GM18499 (cell line): ENCODE data around the gene NFATC1.

Experiments used
- ATAC-seq: cut with Tn5 transposase; IDR thresholded peaks from one replicate; pipeline ENCODE4 v1.9.1; 2021; ENCODE audit warnings: moderate number of reproducible peaks; ENCODE audit not compliant: insufficient read depth, unreplicated experiment

NFATC1 gene

DNA sequence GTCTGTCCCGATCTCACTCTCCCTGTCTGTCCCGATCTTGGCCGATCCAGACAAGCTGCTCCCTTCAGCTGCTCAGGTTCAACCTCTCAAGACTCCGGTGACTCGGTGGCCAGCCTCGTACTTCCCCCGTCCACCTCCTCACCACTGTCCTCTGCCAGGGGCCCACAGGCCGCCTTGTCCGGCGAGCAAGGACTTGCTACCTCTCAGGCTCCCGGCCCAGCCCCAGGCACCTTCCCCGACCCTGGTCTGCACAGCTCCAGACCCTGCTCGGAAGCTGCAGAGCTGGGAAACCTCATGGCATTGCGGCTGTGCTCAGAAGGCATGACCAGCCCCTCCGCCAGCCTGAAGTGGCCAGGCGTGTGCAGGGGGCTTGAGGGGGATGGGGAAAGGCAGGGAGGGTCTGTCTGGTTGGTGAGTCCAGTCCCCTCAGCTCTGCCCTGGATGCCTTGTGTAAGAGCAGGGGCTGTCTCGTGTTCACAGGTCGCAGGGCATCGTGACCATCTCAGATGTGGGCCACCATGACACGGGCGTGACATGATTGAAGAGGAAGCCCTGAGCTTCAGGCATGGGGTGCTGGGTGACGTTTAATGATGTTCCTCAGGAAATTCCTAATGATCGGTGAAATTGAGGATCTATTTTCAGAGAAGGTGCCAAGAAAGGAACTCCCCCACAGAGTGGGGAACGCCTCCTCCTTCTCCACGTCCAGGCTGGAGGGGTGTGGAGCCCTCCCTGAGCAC lies 162.6 kb downstream of the NFATC1 start:
- no peak for ATAC-seq

DNA sequence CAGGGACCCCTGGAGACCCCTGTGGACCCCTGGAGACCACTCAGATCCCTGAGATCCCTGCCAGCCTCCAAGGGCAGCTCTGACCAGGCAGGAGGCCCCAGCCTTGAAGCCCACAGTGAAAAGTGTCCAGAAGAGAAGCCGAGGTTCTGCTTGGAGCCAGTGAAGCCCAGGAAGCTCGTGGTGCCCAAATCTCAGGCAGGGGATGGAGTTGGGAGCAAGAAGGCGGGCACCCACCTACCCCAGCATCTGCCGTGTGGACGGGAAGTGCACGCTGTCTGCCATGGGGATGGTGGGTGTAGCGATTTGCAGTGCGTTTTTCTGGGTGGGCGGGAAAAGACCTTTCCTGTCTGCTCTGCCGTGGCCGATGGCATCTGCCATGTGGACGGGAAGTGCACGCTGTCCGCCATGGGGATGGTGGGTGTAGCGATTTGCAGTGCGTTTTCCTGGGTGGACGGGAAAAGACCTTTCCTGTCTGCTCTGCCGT lies 163.2 kb downstream of the NFATC1 start:
- no peak for ATAC-seq

DNA sequence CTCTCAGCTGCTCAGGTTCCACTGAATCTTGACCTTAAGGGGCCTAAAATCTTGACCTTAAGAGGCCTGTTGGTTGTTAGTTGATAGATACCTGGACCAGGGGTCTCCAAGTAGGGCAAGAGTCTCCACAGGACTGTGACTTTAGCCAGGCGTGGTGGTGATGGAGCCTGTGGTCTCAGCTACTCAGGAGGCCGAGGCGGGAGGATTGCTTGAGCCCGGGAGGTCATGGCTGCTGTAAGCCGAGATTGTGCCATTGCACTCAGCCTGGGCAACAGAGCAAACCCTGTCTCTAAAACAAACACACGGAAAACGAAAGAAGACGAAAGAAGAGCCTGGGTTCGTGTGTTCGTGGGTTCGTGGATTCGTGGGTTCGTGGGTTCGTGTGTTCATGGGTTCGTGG lies 163.7 kb downstream of the NFATC1 start:
- no peak for ATAC-seq

GRCh38 chr18:79560042-79560860 lies 164.5 kb downstream of the NFATC1 start:
- no peak for ATAC-seq

GRCh38 chr18:79560861-79561210 lies 165.1 kb downstream of the NFATC1 start:
- ATAC-seq, result no peak

DNA sequence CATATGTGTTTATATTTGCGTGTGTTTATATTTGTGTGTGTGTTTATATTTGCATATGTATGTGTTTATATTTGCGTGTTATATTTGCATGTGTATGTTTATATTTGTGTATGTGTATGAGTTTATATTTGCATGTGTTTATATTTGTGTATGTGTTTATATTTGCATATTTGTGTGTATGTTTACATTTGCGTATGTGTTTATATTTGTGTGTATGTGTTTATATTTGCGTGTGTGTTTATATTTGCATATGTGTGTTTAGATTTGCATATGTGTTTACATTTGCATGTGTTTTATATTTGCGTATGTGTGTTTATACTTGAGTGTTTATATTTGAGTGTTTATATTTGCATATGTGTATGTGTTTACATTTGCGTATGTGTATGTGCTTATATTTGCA lies 168.2 kb downstream of the NFATC1 start:
- no peak for ATAC-seq

GRCh38 chr18:79564441-79564840 lies 168.7 kb downstream of the NFATC1 start:
- no peak for ATAC-seq

DNA sequence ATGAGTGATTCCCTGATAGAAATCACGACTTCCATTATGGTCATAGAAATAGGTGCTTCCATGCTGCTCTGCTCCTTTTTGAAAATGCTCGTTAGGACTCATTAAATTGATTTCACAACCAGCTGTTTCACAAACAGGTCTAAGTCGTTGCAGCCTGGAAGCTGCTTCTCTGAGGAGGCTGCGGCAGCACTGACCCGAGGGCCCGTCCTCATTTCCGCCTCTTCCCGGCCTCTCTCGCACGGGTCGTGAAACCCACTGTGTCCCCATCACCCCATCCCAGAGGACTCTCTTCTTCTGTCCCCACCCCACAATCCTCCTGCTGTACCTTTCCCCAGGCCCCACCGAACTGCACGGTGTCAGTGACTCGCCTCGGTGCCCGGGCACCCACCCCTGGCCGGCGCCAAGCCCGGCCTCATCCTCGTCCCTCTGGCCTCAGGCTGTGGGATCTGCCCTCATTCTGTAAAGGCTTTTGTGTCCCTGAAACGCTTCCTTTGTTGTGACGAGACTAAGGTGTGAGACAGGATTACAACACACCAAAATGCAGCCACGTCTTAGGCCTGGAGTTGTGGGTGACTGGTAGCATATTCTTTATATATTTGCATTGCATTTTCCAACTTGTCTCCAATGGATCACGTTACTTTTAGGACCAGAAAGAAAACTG lies 171.2 kb downstream of the NFATC1 start:
- no peak for ATAC-seq

DNA sequence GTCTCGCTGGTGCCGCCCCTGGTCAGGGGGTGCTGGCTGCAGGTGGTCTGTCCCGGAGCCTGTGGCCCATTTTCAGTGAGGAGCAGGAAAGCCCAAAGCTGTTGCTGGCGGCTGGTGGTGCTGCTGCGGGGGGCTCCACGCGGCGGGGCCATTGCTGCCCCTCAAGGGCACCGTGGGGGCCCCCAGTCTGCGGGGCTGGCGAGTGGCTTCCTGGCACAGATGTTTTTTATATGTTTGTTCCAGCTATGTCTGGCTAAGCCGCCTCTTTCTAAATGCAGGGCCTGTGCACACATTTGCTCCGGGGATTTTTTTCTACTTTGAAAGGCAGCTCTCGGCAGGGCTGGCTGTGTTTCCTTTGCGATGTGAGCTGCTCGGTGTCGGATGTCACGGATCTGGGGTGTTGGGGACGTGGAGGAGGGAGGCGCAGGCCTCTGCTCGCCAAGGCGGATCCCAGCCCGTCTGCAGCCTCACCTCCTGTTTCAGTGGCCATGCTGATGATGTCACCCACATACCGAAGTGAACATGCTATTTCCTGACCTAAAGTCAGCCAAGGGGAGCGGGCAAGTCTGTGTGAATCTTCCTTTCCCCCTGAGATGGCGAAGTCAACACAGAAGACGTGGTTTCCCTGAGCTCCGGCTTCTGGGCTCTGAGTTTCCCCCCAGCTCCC lies 171.9 kb downstream of the NFATC1 start:
- no peak for ATAC-seq

DNA sequence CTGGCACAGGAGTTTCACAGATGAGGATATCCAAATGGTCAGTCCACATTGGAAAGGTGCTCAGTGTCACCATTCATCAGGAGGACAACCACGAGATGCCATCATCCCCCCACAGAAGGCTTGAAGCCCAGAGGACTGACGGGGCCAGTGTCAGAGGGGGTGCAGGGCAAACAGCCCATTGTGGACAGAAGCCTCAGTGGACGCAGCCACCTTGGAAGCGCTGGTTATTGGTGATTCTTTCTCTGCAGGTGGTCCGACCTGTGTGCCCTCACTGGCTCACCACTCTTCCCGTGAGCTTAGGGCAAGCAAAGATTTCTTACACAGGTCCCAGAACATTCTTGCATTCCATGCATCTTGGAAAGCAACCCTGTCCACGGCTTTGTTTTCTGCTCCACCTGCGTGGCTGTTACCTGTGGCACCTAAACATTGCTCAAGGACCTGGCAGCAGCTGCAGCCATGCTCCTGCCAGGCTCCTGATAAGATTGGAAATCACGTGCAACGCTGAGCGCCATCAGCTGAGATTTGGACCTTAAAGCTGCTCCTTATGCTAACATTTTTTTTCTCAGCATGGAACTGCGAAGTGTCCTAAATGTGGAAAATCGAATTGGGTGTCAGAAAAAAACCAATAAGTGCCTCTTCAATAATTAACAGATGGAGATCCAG lies 172.9 kb downstream of the NFATC1 start:
- ATAC-seq, result no peak

DNA sequence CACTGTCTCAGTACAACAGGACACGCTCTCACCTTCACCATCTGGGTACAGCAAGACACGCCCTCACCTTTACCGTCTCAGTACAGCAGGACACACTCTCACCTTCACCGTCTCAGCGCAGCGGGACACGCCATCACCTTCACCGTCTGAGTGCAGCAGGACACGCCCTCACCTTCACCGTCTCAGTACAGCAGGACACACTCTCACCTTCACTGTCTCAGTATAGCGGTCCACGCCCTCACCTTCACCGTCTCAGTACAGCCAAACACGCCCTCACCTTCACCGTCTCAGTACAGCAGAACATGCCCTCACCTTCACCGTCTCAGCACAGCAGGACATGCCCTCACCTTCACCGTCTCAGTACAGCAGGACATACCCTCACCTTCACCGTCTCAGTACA lies 174.0 kb downstream of the NFATC1 start:
- ATAC-seq, result no peak

DNA sequence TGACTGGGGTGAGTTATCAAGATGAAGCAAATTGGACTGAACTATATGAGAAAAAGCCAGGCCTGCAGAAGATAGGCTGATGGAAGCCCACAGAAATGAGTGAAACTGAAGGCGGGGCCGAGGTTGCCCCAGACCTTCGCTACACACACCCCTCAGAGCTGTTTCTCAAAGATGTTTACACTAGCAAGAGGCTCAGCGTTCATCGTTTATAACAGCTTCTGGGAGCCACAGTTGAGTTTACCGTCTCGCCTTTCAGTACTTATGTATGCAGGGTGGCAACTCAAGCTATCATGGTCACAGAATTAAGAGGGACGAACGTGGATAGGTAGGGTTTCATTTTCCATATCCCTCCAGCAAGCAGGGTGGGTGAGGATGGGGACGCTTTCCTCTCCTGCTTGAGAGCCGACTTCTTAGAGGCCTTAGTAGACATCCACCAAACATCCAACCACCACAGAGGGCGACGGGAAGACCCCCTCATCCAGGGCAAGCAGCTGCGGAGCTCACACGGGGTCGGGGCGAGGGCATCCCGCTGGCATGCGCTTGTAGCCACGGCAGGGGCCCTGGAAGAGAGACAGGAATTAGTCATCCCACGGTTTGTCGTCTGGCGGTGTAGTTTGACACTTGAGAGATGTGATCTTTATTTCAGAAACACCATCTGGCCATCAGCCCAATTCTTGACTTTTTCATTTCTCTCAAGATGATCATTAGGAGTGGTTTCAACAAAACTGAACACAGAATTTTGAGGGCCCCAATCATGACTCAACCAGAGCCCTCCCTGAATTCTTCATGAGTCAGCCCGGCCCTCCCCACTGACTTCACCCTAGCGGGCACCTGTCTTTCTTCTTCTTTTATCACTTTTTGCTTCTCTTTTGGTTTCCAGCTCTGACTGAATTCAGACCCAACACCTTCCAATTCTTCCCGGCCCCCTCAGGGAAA lies 174.8 kb downstream of the NFATC1 start:
- no peak for ATAC-seq

DNA sequence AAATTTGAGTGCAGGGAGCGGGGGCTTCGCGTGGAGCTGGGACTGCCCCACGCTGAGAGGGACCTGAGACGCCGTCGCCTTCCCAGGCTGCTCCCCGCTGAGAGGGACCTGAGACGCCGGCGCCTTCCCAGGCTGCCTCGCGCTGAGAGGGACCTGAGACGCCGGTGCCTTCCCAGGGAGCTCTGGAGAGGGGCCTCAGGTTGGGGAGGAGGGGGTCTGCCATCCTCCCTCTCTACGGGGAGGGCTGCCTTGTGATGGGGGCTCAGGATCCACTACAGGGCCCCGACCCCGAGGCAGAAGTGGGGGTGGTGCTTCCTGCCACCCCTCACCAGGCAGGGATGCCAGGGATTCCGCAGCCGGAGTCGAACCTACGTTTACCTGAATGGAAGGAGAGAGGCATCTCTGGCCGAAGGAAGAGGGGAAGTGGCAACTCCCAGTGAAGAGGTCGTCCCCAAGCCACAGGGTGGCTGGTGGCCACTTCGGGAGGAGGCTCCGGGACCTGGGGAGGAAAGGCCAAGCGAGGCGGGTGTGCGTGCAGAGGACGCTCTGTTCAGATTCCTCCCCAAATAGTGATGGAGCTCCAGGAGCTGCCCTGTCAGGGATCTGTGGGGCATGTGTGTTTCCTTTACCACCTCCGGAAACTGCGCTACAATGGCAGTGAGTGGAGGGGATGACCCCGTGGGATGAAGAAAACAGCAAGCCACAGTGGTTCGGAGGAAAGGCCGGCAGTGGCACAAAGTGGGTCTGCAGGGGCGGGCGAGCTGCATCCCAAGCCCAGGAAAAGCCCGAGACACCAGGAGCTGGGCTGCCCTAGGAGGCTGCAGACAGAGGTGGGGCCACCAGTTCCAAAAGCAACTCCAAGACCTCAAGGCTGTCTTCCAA lies 175.7 kb downstream of the NFATC1 start:
- no peak for ATAC-seq

DNA sequence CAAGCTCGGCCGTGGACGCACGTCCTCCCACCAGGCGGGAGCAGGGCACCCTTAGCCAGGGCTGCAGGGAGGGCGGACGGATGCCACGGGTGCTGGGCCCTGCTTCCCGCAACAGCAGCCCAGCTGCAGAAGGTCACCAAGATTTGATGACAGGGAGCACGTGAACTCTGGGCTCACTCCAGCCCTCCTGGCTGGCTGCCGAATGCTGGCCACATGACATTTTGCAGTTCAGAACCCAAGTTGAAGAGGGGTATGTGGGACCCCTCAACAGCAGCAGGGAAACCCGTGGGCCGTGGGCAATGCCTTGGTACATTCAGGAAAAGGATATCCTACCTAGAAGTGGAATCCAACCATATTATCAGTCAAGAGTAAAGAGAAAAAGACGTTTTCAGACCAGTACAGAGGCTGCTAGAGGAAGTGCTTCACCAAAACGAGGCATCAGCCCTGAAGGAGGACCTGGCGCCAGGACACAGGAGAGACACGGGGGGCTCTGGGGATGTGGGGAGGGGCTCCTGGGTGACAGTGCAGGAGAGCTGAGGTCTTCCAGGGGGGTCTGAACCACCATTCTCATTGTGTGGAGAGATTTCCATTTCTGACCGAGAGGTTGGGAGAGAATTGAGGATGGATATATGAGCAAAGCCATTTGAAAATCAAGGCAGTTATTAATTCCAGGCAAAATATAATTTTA lies 176.5 kb downstream of the NFATC1 start:
- no peak for ATAC-seq

- no peak for ATAC-seq
Measured at GRCh38 chr18:79572848-79573451, 177.2 kb downstream of the NFATC1 start.

DNA sequence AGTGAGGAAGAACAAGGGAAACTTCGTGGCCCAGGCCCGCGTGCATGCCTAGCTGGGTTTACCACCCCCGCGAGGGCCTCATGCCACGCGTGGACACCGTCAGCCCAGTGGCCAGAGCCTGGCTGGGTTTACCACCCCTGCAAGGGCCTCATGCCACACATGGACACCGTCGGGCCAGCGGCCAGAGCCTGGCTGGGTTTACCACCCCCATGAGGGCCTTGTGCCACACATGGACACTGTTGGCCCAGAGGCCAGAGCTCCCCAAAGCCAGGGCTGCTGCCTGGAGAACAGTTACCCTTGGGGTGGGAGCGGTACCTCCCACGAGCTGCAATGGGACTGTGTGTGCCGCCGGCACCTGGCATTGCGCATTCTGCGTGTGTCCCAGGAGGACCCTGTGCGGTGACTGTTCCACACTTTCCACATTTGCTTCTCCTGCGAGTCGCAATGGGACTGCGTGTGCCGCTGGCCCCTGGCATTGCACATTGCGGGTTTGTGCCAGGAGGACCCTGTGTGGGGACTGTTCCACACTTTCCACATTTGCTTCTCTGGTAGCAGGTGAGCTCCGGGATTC lies 178.3 kb downstream of the NFATC1 start:
- ATAC-seq, result no peak
